ENCODE measurements around the gene NHSL2.

Gene NHSL2

GRCh38 chrX:72122621-72123337 lies 212.1 kb downstream of the NHSL2 start:
- DNase-seq (ENCODE audit: extremely low spot score): no peak
- POLR2A ChIA-PET: no interaction called here
- CTCF ChIA-PET: interaction anchor here (0.9 to 3.0 kb wide), 2 partner anchors 19 to 101 kb away, joined by 3 to 7 read pairs; no protein-coding TSS in a partner anchor
- TF ChIP-seq CTCF (IDR thresholded peaks at IDR 0.05; ENCODE audit: control extremely low read depth, extremely low read depth, low read depth, missing control alignments): no peak

- no peak for TF ChIP-seq CTCF (IDR thresholded peaks at IDR 0.05; ENCODE audit: control extremely low read depth, extremely low read depth, low read depth, missing control alignments)
- DNase-seq (ENCODE audit: extremely low spot score): no peak
- ChIA-PET POLR2A (no interaction called here), CTCF (interaction anchor here (4.9 to 6.8 kb wide), 2 partner anchors 104 to 125 kb away, joined by 45 to 72 read pairs; no protein-coding TSS in a partner anchor)
Observed at GRCh38 chrX:72123471-72124185, 213.0 kb downstream of the NHSL2 start.

- no peak for DNase-seq (ENCODE audit: extremely low spot score)
- no peak for TF ChIP-seq CTCF (IDR thresholded peaks at IDR 0.05; ENCODE audit: control extremely low read depth, extremely low read depth, low read depth, missing control alignments)
- ChIA-PET POLR2A (no interaction called here), CTCF (interaction anchor here (0.7 to 6.8 kb wide), 4 partner anchors 8 to 126 kb away, joined by 3 to 72 read pairs (median 26); no protein-coding TSS in a partner anchor)
Observed at GRCh38 chrX:72124540-72125201, 214.0 kb downstream of the NHSL2 start.

GRCh38 chrX:72125331-72126047 lies 214.8 kb downstream of the NHSL2 start:
- ChIA-PET POLR2A (no interaction called here), CTCF (interaction anchor here (0.7 to 6.8 kb wide), 15 partner anchors 9 to 454 kb away, joined by 3 to 72 read pairs (median 5); partner anchors contain the start of gene PIN4)
- no peak for TF ChIP-seq CTCF (IDR thresholded peaks at IDR 0.05; ENCODE audit: control extremely low read depth, extremely low read depth, low read depth, missing control alignments)
- no peak for DNase-seq (ENCODE audit: extremely low spot score)

GRCh38 chrX:72126048-72126415 lies 215.4 kb downstream of the NHSL2 start:
- ChIA-PET POLR2A (no interaction called here), CTCF (interaction anchor here (0.8 to 6.8 kb wide), 23 partner anchors 9 to 455 kb away, joined by 3 to 72 read pairs (median 4); partner anchors contain the start of genes PIN4 and RPS4X)
- no peak for DNase-seq (ENCODE audit: extremely low spot score)
- no peak for TF ChIP-seq CTCF (IDR thresholded peaks at IDR 0.05; ENCODE audit: control extremely low read depth, extremely low read depth, low read depth, missing control alignments)

Data from GM10248 (cell line).